ENCODE data around the gene DPF1.

The DPF1 gene

DNA sequence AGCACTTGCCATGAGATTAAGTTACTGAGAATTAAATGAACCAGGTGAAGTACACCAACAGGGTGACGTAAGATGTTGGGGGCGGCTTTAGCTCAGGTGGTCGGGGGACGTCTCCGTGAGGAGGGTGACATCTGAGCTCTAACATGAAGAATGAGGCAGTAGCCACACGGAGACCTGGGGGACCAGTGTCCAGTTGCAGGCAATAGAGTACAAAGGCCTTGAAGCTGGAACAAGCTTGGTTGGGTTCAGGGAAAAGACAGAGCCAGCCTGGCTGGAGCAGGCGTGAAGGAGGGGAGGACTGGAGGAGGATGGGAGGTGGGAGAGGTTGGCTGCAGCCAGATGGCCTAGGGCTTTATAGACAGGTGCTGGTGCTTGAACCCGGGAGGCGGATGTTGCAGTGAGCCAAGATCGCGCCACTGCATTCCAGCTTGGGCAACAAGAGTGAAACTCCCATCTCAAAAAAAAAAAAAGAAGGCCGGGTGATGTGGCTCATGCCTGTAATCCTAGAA lies 42.0 kb upstream of the DPF1 start:
- Histone ChIP-seq H3K79me2 (ENCODE audit: low read length) (no peaks in the 10 kb centered on the region), H3K9me3 (replicated peaks; ENCODE audit: insufficient read depth, low read length) (no peaks in the 10 kb centered on the region), H2AFZ (ENCODE audit: low read length) (no peak overlapping the region), H3K4me3 (ENCODE audit: low read length) (no peak overlapping the region), H3K36me3 (replicated peaks; ENCODE audit: insufficient read depth, low read length) (no peaks in the 10 kb centered on the region), H3K9ac (ENCODE audit: low read length) (no peak overlapping the region), H3K4me1 (ENCODE audit: low read length) (0 out of 2 replicates have a peak, but pooled peaks cover 2% of the 10 kb centered on the region), H3F3A (ENCODE audit: insufficient read depth, low read length) (no peaks in the 10 kb centered on the region), H3K4me2 (ENCODE audit: low read depth, low read length) (no peak overlapping the region), H4K20me1 (ENCODE audit: insufficient read depth, low read length) (no peaks in the 10 kb centered on the region), H3K27ac (ENCODE audit: low read length) (no peak overlapping the region), H3K9me2 (replicated peaks; ENCODE audit: insufficient read depth, low read length) (no peaks in the 10 kb centered on the region), H3K27me3 (replicated peaks; ENCODE audit: insufficient read depth, low read length) (no peaks in the 10 kb centered on the region)
- DNase-seq, result no peak
- TF ChIP-seq, protein P1, sequence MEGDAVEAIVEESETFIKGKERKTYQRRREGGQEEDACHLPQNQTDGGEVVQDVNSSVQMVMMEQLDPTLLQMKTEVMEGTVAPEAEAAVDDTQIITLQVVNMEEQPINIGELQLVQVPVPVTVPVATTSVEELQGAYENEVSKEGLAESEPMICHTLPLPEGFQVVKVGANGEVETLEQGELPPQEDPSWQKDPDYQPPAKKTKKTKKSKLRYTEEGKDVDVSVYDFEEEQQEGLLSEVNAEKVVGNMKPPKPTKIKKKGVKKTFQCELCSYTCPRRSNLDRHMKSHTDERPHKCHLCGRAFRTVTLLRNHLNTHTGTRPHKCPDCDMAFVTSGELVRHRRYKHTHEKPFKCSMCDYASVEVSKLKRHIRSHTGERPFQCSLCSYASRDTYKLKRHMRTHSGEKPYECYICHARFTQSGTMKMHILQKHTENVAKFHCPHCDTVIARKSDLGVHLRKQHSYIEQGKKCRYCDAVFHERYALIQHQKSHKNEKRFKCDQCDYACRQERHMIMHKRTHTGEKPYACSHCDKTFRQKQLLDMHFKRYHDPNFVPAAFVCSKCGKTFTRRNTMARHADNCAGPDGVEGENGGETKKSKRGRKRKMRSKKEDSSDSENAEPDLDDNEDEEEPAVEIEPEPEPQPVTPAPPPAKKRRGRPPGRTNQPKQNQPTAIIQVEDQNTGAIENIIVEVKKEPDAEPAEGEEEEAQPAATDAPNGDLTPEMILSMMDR (IDR thresholded peaks at IDR 0.05; ENCODE audit: low read length), result no peak

DNA sequence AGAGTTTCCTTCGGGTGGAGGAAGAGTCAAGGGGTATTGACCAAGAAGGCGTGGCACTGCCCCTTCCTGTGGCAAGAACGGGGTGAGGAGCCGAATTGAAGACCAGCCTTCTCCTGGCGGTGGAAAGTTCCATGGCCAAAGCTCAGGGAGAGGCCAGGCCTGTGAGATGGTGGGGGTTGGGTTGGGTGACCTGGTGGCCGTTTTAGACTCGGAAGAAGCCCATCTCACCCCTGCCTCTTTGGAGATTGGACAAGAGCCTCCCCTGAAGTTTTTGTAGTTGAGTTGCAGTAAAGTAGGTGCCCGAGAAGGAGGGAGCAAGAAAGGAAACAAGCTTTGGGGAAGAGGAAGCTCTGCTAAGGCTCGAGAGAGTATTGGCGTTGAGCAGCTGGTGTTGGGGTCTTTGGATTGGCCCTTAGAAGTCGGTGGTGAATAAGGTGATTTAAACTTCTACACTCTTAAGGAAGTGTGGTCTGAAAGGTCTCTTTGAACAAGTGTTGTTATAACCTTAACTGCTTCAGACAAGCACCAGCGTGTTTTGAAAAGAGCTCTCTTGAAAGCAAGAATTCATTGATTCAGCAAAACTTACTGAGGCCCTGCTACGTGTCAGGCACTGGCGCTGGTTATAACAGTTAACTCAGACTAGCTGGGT lies 41.3 kb upstream of the DPF1 start:
- peak overlapping the region; percentile 55; the same call in 1 of the 2 replicates for H3K9ac ChIP-seq (ENCODE audit: low read length)
- no peaks in the 10 kb centered on the region for H3K27me3 ChIP-seq (replicated peaks; ENCODE audit: insufficient read depth, low read length)
- H3K4me1 ChIP-seq (ENCODE audit: low read length), result 0 out of 2 replicates have a peak, but pooled peaks cover 2% of the 10 kb centered on the region
- no peaks in the 10 kb centered on the region for H3K36me3 ChIP-seq (replicated peaks; ENCODE audit: insufficient read depth, low read length)
- no peaks in the 10 kb centered on the region for H3F3A ChIP-seq (ENCODE audit: insufficient read depth, low read length)
- H3K27ac ChIP-seq (ENCODE audit: low read length), result no peak overlapping the region
- no peak for DNase-seq
- H2AFZ ChIP-seq (ENCODE audit: low read length), result peak overlapping the region; percentile 85; the same call in 1 of the 2 replicates
- peak overlapping the region; percentile 67 for H3K4me3 ChIP-seq (ENCODE audit: low read length)
- H3K9me3 ChIP-seq (replicated peaks; ENCODE audit: insufficient read depth, low read length), result no peaks in the 10 kb centered on the region
- no peaks in the 10 kb centered on the region for H3K79me2 ChIP-seq (ENCODE audit: low read length)
- no peaks in the 10 kb centered on the region for H4K20me1 ChIP-seq (ENCODE audit: insufficient read depth, low read length)
- peak overlapping the region; percentile 68 for H3K4me2 ChIP-seq (ENCODE audit: low read depth, low read length)
- TF ChIP-seq, protein P1 (IDR thresholded peaks at IDR 0.05; ENCODE audit: low read length), result no peak
- TF ChIP-seq EZH2 (optimal IDR thresholded peaks at IDR 0.05; ENCODE audit: low read depth, low read length) (no peak), EZH2phosphoT487 (IDR thresholded peaks at IDR 0.05; ENCODE audit: low read length) (no peak)
- H3K9me2 ChIP-seq (replicated peaks; ENCODE audit: insufficient read depth, low read length), result no peaks in the 10 kb centered on the region

DNA sequence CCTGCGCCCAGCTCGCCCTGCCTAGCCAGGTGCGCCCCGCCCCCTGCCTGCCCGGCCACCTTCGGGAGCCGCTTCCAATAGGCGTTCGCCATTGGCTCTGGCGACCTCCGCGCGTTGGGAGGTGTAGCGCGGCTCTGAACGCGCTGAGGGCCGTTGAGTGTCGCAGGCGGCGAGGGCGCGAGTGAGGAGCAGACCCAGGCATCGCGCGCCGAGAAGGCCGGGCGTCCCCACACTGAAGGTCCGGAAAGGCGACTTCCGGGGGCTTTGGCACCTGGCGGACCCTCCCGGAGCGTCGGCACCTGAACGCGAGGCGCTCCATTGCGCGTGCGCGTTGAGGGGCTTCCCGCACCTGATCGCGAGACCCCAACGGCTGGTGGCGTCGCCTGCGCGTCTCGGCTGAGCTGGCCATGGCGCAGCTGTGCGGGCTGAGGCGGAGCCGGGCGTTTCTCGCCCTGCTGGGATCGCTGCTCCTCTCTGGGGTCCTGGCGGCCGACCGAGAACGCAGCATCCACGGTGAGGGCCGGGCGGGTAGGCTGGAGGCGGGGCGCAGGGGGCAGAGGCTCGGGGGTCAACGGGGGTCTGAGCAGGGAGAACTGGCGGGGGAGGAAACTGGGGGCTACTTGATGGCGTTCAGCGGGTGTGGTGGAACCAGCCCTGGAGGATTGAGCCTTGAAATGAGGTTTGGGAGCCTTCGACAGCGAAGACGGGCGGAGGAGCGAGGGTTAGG lies 40.6 kb upstream of the DPF1 start, which contains the start of gene SPINT2:
Gene SPINT2, plus strand, starts transcription at position 88 of the 727 bp plus-strand sequence. Its CDS starts 320 bp downstream, at position 408.
- Histone ChIP-seq H3F3A (ENCODE audit: insufficient read depth, low read length) (no peaks in the 10 kb centered on the region), H3K36me3 (replicated peaks; ENCODE audit: insufficient read depth, low read length) (no peaks in the 10 kb centered on the region), H4K20me1 (ENCODE audit: insufficient read depth, low read length) (no peaks in the 10 kb centered on the region), H3K79me2 (ENCODE audit: low read length) (no peaks in the 10 kb centered on the region), H3K9me3 (replicated peaks; ENCODE audit: insufficient read depth, low read length) (no peaks in the 10 kb centered on the region), H3K27me3 (replicated peaks; ENCODE audit: insufficient read depth, low read length) (no peaks in the 10 kb centered on the region), H3K4me3 (ENCODE audit: low read length) (peak within 1 kb of the TSS; percentile 67), H3K4me2 (ENCODE audit: low read depth, low read length) (peak within 1 kb of the TSS; percentile 68), H3K9me2 (replicated peaks; ENCODE audit: insufficient read depth, low read length) (no peaks in the 10 kb centered on the region), H3K9ac (ENCODE audit: low read length) (peak within 1 kb of the TSS; percentile 55), H2AFZ (ENCODE audit: low read length) (peak within 1 kb of the TSS; percentile 85), H3K4me1 (ENCODE audit: low read length) (0 out of 2 replicates have a peak, but pooled peaks cover 2% of the 10 kb centered on the region), H3K27ac (ENCODE audit: low read length) (peak within 1 kb of the TSS; percentile 63)
- TF ChIP-seq EZH2 (optimal IDR thresholded peaks at IDR 0.05; ENCODE audit: low read depth, low read length), result no peak
- no peak for TF ChIP-seq EZH2phosphoT487 (IDR thresholded peaks at IDR 0.05; ENCODE audit: low read length)
- TF ChIP-seq, protein P1 (IDR thresholded peaks at IDR 0.05; ENCODE audit: low read length), result no peak
- DNase-seq, result peak; percentile 65
